K562 (cell line): ENCODE results near the gene SLC2A14. TPM values are rescaled to one million over a fixed set of nuclear protein-coding genes. Genes with fewer than 3 reads are reported as not detected.

ENCODE experiments used
- ADNP ChIP-seq: fragments of 200-800 bp; sonication (Bioruptor generic); IDR thresholded peaks from 2 replicates; pipeline ENCODE4 v1.6.1; 2016; ENCODE audit warnings: missing genetic modification characterization, missing compliant biosample characterization
- CEBPB ChIP-seq: fragments of 450-650 bp; IDR thresholded peaks from 2 replicates; pipeline ENCODE4 v1.6.1; 2016; ENCODE audit warnings: missing genetic modification characterization, missing compliant biosample characterization
- FUS ChIP-seq: fragments of 200-400 bp; formaldehyde crosslinking; optimal IDR thresholded peaks from 2 replicates; pipeline ENCODE3; 2017; ENCODE audit warnings: low read depth, low read length
- IFI16 ChIP-seq: fragments of 250-450 bp; sonication (Bioruptor Pico); IDR thresholded peaks from 2 replicates; pipeline ENCODE4 v2.1.2; 2022; ENCODE audit warnings: mild to moderate bottlenecking, inconsistent platforms
- KDM5B ChIP-seq: fragments of 200-600 bp; sonication (generic); IDR thresholded peaks from 2 replicates; pipeline ENCODE4 v1.6.1; 2012; ENCODE audit warnings: low read depth, mild to moderate bottlenecking, moderate library complexity, low read length, control low read depth, inconsistent platforms; ENCODE audit not compliant: insufficient replicate concordance
- PCBP1 ChIP-seq: fragments of 200-400 bp; formaldehyde crosslinking; IDR thresholded peaks from 2 replicates; pipeline ENCODE4 v1.6.1; 2018; ENCODE audit warnings: mild to moderate bottlenecking, low read depth, low read length; ENCODE audit not compliant: poor library complexity, severe bottlenecking
- RBBP5 ChIP-seq: fragments of 200-600 bp; sonication (generic); IDR thresholded peaks from 2 replicates; pipeline ENCODE4 v1.6.1; 2012; ENCODE audit warnings: borderline replicate concordance, mild to moderate bottlenecking, low read length, control low read depth, inconsistent platforms; ENCODE audit not compliant: insufficient read depth, poor library complexity, severe bottlenecking
- RUNX1 ChIP-seq: sonication (generic); IDR thresholded peaks from 2 replicates; pipeline ENCODE4 v1.6.1; 2016; ENCODE audit warnings: antibody characterized with exemption, low read depth
- SMARCC2 ChIP-seq: fragments of 450-650 bp; IDR thresholded peaks from 2 replicates; pipeline ENCODE4 v1.6.1; 2017; ENCODE audit warnings: antibody characterized with exemption, moderate library complexity, mild to moderate bottlenecking, low read depth
- SMC3 ChIP-seq: conservative IDR thresholded peaks from 2 replicates; pipeline ENCODE4 v1.6.1; 2011; ENCODE audit warnings: low read depth, low read length, improper control_type of control experiment; ENCODE audit not compliant: insufficient read depth
- ZNF224 ChIP-seq: sonication (generic); formaldehyde crosslinking; IDR thresholded peaks from 2 replicates; pipeline ENCODE4 v1.8.0; 2022; ENCODE audit warnings: mild to moderate bottlenecking, missing genetic modification reagents
- ZNF23 ChIP-seq: fragments of 250-450 bp; sonication (Bioruptor Pico); IDR thresholded peaks from 2 replicates; pipeline ENCODE4 v1.4.0; 2020; ENCODE audit warnings: mild to moderate bottlenecking
- ZNF696 ChIP-seq: fragments of 250-450 bp; sonication (Bioruptor Pico); conservative IDR thresholded peaks from 2 replicates; pipeline ENCODE4 v1.4.0; 2020; ENCODE audit warnings: mild to moderate bottlenecking, moderate library complexity
- polyA plus RNA-seq, 8 experiments: library from polyadenylated mRNA; depleted of rRNA in 4 of 8; stranded (reverse) in 5 of 8; unstranded in 3 of 8; fragments of >200 nt; fragmentation: Nextera tagmentation in 2 of 8; fragmentation: Illumina TruSeq in 1 of 8; extraction: Ambion mirVana in 2 of 8; extraction: Trizol in 1 of 8; gene quantifications; 2 replicates each; pipeline versions ENCODE4 v1.2.1 to v1.2.3, GENCODE V29; 2011 to 2014; ENCODE audit warnings: inconsistent platforms in 1 of 8, missing spikeins in 1 of 8
- total RNA-seq, 7 experiments: library from RNA; depleted of rRNA in 6 of 7; stranded (reverse); fragments of >200 nt in 6 of 7; fragmentation: Illumina TruSeq in 2 of 7; extraction: Trizol in 2 of 7; gene quantifications; 2 replicates each; pipeline versions ENCODE4 v1.2.1 to v1.2.3, GENCODE V29; 2011 to 2021; ENCODE audit warnings: low replicate concordance in 1 of 7
- TF ChIP-seq, protein P1 (sequence below): fragments of 200-600 bp; sonication (generic); IDR thresholded peaks from one replicate; pipeline ENCODE4 v1.6.1; 2012; ENCODE audit warnings: mild to moderate bottlenecking, low read depth, low read length, inconsistent platforms
- TF ChIP-seq, protein P2 (sequence below): fragments of 250-450 bp; sonication (Bioruptor Pico); IDR thresholded peaks from 2 replicates; pipeline ENCODE4 v1.5.0; 2020; ENCODE audit warnings: mild to moderate bottlenecking, borderline replicate concordance
- TF ChIP-seq, protein P3 (sequence below): fragments of 250-450 bp; sonication (Bioruptor Pico); IDR thresholded peaks from 2 replicates; pipeline ENCODE4 v1.8.0; 2021; ENCODE audit warnings: moderate library complexity, mild to moderate bottlenecking, inconsistent platforms

Gene SLC2A14
- total and polyA plus RNA-seq, 9 of the 15 experiments (the other 6 are each of a cell fraction or from before 2014, with no cell fraction given), result 0.13 to 8.9 (median 4.8) TPM; not detected in 1

DNA sequence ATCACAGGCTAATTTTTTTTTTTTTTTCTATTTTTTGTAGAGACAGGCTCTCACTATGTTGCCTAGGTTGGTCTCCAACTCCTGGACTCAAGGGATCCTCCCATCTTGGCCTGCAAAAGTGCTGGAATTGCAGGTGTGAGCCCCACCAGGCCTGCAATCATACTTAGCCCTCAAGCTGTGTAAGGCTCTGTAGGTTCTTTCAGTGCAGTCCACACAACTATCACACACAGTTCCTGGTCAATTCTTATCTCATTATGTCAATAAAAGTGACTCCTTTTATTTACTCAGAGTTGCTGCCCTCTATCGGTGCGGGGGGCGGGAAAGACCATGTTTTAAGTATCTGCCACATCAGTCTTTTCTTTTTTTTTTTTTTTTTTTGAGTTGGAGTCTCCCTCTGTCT lies 34.3 kb upstream of the SLC2A14 start (continued):
- TF ChIP-seq, protein P1, sequence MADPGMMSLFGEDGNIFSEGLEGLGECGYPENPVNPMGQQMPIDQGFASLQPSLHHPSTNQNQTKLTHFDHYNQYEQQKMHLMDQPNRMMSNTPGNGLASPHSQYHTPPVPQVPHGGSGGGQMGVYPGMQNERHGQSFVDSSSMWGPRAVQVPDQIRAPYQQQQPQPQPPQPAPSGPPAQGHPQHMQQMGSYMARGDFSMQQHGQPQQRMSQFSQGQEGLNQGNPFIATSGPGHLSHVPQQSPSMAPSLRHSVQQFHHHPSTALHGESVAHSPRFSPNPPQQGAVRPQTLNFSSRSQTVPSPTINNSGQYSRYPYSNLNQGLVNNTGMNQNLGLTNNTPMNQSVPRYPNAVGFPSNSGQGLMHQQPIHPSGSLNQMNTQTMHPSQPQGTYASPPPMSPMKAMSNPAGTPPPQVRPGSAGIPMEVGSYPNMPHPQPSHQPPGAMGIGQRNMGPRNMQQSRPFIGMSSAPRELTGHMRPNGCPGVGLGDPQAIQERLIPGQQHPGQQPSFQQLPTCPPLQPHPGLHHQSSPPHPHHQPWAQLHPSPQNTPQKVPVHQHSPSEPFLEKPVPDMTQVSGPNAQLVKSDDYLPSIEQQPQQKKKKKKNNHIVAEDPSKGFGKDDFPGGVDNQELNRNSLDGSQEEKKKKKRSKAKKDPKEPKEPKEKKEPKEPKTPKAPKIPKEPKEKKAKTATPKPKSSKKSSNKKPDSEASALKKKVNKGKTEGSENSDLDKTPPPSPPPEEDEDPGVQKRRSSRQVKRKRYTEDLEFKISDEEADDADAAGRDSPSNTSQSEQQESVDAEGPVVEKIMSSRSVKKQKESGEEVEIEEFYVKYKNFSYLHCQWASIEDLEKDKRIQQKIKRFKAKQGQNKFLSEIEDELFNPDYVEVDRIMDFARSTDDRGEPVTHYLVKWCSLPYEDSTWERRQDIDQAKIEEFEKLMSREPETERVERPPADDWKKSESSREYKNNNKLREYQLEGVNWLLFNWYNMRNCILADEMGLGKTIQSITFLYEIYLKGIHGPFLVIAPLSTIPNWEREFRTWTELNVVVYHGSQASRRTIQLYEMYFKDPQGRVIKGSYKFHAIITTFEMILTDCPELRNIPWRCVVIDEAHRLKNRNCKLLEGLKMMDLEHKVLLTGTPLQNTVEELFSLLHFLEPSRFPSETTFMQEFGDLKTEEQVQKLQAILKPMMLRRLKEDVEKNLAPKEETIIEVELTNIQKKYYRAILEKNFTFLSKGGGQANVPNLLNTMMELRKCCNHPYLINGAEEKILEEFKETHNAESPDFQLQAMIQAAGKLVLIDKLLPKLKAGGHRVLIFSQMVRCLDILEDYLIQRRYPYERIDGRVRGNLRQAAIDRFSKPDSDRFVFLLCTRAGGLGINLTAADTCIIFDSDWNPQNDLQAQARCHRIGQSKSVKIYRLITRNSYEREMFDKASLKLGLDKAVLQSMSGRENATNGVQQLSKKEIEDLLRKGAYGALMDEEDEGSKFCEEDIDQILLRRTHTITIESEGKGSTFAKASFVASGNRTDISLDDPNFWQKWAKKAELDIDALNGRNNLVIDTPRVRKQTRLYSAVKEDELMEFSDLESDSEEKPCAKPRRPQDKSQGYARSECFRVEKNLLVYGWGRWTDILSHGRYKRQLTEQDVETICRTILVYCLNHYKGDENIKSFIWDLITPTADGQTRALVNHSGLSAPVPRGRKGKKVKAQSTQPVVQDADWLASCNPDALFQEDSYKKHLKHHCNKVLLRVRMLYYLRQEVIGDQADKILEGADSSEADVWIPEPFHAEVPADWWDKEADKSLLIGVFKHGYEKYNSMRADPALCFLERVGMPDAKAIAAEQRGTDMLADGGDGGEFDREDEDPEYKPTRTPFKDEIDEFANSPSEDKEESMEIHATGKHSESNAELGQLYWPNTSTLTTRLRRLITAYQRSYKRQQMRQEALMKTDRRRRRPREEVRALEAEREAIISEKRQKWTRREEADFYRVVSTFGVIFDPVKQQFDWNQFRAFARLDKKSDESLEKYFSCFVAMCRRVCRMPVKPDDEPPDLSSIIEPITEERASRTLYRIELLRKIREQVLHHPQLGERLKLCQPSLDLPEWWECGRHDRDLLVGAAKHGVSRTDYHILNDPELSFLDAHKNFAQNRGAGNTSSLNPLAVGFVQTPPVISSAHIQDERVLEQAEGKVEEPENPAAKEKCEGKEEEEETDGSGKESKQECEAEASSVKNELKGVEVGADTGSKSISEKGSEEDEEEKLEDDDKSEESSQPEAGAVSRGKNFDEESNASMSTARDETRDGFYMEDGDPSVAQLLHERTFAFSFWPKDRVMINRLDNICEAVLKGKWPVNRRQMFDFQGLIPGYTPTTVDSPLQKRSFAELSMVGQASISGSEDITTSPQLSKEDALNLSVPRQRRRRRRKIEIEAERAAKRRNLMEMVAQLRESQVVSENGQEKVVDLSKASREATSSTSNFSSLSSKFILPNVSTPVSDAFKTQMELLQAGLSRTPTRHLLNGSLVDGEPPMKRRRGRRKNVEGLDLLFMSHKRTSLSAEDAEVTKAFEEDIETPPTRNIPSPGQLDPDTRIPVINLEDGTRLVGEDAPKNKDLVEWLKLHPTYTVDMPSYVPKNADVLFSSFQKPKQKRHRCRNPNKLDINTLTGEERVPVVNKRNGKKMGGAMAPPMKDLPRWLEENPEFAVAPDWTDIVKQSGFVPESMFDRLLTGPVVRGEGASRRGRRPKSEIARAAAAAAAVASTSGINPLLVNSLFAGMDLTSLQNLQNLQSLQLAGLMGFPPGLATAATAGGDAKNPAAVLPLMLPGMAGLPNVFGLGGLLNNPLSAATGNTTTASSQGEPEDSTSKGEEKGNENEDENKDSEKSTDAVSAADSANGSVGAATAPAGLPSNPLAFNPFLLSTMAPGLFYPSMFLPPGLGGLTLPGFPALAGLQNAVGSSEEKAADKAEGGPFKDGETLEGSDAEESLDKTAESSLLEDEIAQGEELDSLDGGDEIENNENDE, result no peak
- TF ChIP-seq KDM5B, result no peak
- TF ChIP-seq, protein P2, sequence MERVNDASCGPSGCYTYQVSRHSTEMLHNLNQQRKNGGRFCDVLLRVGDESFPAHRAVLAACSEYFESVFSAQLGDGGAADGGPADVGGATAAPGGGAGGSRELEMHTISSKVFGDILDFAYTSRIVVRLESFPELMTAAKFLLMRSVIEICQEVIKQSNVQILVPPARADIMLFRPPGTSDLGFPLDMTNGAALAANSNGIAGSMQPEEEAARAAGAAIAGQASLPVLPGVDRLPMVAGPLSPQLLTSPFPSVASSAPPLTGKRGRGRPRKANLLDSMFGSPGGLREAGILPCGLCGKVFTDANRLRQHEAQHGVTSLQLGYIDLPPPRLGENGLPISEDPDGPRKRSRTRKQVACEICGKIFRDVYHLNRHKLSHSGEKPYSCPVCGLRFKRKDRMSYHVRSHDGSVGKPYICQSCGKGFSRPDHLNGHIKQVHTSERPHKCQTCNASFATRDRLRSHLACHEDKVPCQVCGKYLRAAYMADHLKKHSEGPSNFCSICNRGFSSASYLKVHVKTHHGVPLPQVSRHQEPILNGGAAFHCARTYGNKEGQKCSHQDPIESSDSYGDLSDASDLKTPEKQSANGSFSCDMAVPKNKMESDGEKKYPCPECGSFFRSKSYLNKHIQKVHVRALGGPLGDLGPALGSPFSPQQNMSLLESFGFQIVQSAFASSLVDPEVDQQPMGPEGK, result no peak
- no peak for TF ChIP-seq ZNF23 (CRISPR knock-in tag)
- TF ChIP-seq SMC3, result 0 out of 2 replicates have a peak, but pooled peaks have one; percentile 15
- TF ChIP-seq, protein P3, sequence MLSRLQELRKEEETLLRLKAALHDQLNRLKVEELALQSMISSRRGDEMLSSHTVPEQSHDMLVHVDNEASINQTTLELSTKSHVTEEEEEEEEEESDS (CRISPR knock-in tag), result no peak
- no peak for TF ChIP-seq CEBPB (tag)
- no peak for TF ChIP-seq ZNF696 (CRISPR knock-in tag)
- TF ChIP-seq RBBP5, result no peak
- no peak for TF ChIP-seq PCBP1
- TF ChIP-seq SMARCC2, result 0 out of 2 replicates have a peak, but pooled peaks have one; percentile 34
- TF ChIP-seq ZNF224 (CRISPR knock-in tag), result no peak
- TF ChIP-seq ADNP (tag), result no peak
- TF ChIP-seq FUS, result no peak
- no peak for TF ChIP-seq RUNX1
- TF ChIP-seq IFI16, result no peak
